ENCODE measurements around the gene BANF2.

GRCh38 chr20:17679941-17680835 is 19.6 kb upstream of the BANF2 start:
- TF ChIP-seq MEIS2 (CRISPR knock-in tag; IDR thresholded peaks at IDR 0.05) (peak; percentile 83), ZNF629 (CRISPR knock-in tag; conservative IDR thresholded peaks at IDR 0.05) (no peak; the same call in 1 of the 2 replicates)

Measured in HepG2 (cell line).